ENCODE measurements around the gene FAM20A.

GRCh38 chr17:68534695-68535088, 66.5 kb downstream of the FAM20A start:
- no peak for TF ChIP-seq REST (tag by site-specific recombination; IDR thresholded peaks at IDR 0.05)
- TF ChIP-seq ZSCAN16 (tag by site-specific recombination; IDR thresholded peaks at IDR 0.05), result no peak
- no peak for TF ChIP-seq PBX3 (CRISPR knock-in tag; IDR thresholded peaks at IDR 0.05)
- TF ChIP-seq ZBTB21 (tag by site-specific recombination; IDR thresholded peaks at IDR 0.05), result no peak
- no peak for TF ChIP-seq ZNF121 (tag by site-specific recombination; IDR thresholded peaks at IDR 0.05)
- no peak for TF ChIP-seq CTCF (tag by site-specific recombination; IDR thresholded peaks at IDR 0.05)
- no peak for TF ChIP-seq ZNF138 (tag by site-specific recombination; IDR thresholded peaks at IDR 0.05; ENCODE audit: borderline replicate concordance)
- TF ChIP-seq ZNF596 (tag by site-specific recombination; IDR thresholded peaks at IDR 0.05), result no peak
- TF ChIP-seq ZNF133 (tag by site-specific recombination; IDR thresholded peaks at IDR 0.05), result no peak
- TF ChIP-seq HOXA7 (CRISPR knock-in tag; IDR thresholded peaks at IDR 0.05; ENCODE audit: borderline replicate concordance), result no peak
- TF ChIP-seq ZNF530 (tag by site-specific recombination; IDR thresholded peaks at IDR 0.05; ENCODE audit: low read depth), result no peak
- TF ChIP-seq SP3 (tag by site-specific recombination; IDR thresholded peaks at IDR 0.05), result no peak
- TF ChIP-seq TRIM28 (IDR thresholded peaks at IDR 0.05; ENCODE audit: borderline replicate concordance, low read length), result no peak

Measured in HEK293 (cell line).